ENCODE results near the gene TM2D1.
"Not testable (repeated sequence)": the region's sequence is repeated elsewhere in the genome, so short reads cannot be mapped to it uniquely, and the experiment has no call there.

GRCh38 chr1:61730679-61731078 is 5.7 kb upstream of the TM2D1 start:
- TF ChIP-seq POLR2AphosphoS5 (IDR thresholded peaks at IDR 0.05); CTCF (IDR thresholded peaks at IDR 0.05; ENCODE audit: poor library complexity, severe bottlenecking); EZH2 (IDR thresholded peaks at IDR 0.05; ENCODE audit: borderline replicate concordance, insufficient read depth, low read length, poor library complexity, severe bottlenecking); EP300 (conservative IDR thresholded peaks at IDR 0.05; ENCODE audit: poor library complexity, severe bottlenecking); SMC3 (conservative IDR thresholded peaks at IDR 0.05; ENCODE audit: poor library complexity); RAD21 (conservative IDR thresholded peaks at IDR 0.05); TAF1 (IDR thresholded peaks at IDR 0.05; ENCODE audit: low read depth); MXI1 (conservative IDR thresholded peaks at IDR 0.05; ENCODE audit: poor library complexity, severe bottlenecking): not testable (repeated sequence)
- TF ChIP-seq, protein P1, sequence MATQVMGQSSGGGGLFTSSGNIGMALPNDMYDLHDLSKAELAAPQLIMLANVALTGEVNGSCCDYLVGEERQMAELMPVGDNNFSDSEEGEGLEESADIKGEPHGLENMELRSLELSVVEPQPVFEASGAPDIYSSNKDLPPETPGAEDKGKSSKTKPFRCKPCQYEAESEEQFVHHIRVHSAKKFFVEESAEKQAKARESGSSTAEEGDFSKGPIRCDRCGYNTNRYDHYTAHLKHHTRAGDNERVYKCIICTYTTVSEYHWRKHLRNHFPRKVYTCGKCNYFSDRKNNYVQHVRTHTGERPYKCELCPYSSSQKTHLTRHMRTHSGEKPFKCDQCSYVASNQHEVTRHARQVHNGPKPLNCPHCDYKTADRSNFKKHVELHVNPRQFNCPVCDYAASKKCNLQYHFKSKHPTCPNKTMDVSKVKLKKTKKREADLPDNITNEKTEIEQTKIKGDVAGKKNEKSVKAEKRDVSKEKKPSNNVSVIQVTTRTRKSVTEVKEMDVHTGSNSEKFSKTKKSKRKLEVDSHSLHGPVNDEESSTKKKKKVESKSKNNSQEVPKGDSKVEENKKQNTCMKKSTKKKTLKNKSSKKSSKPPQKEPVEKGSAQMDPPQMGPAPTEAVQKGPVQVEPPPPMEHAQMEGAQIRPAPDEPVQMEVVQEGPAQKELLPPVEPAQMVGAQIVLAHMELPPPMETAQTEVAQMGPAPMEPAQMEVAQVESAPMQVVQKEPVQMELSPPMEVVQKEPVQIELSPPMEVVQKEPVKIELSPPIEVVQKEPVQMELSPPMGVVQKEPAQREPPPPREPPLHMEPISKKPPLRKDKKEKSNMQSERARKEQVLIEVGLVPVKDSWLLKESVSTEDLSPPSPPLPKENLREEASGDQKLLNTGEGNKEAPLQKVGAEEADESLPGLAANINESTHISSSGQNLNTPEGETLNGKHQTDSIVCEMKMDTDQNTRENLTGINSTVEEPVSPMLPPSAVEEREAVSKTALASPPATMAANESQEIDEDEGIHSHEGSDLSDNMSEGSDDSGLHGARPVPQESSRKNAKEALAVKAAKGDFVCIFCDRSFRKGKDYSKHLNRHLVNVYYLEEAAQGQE (IDR thresholded peaks at IDR 0.05; ENCODE audit: borderline replicate concordance): not testable (repeated sequence)

Data from neural cell (in vitro differentiated cells).